HepG2 (cell line): Measurements from ENCODE around the gene NEU1. TPM values are rescaled to one million over a fixed set of nuclear protein-coding genes. Genes with fewer than 3 reads are reported as not detected.

ENCODE experiments used
- ATF1 ChIP-seq: IDR thresholded peaks from 2 replicates; pipeline ENCODE4 v1.6.1; 2016; ENCODE audit warnings: mild to moderate bottlenecking, control low read depth
- CBX5 ChIP-seq: sonication (generic); formaldehyde crosslinking; IDR thresholded peaks from 2 replicates; pipeline ENCODE4 v1.4.0; 2020; ENCODE audit warnings: missing genetic modification reagents, borderline replicate concordance
- CEBPB ChIP-seq: IDR thresholded peaks from 2 replicates; pipeline ENCODE4 v1.6.1; 2011; ENCODE audit warnings: low read depth, low read length, improper control_type of control experiment, borderline replicate concordance
- PAXIP1 ChIP-seq: sonication (generic); formaldehyde crosslinking; conservative IDR thresholded peaks from 2 replicates; pipeline ENCODE4 v1.4.0; 2020; ENCODE audit warnings: mild to moderate bottlenecking, missing genetic modification reagents, moderate library complexity
- PTBP1 ChIP-seq: fragments of 200-400 bp; formaldehyde crosslinking; IDR thresholded peaks from 2 replicates; pipeline ENCODE4 v1.6.1; 2018; ENCODE audit warnings: low read length, low read depth; ENCODE audit not compliant: poor library complexity, severe bottlenecking
- SAP130 ChIP-seq: IDR thresholded peaks from 2 replicates; pipeline ENCODE4 v1.6.1; 2016; ENCODE audit warnings: low read depth
- SOX13 ChIP-seq, 3 experiments: fragments of 450-650 bp in 1 of 3; sonication (generic) in 1 of 3; formaldehyde crosslinking in 1 of 3; IDR thresholded peaks in 2 of 3; conservative IDR thresholded peaks in 1 of 3; 2 replicates each; pipeline versions ENCODE4 v1.5.0 to v1.6.1; 2016 to 2020; ENCODE audit warnings: antibody characterized with exemption in 1 of 3, mild to moderate bottlenecking in 1 of 3, missing compliant biosample characterization in 1 of 3, missing genetic modification reagents in 1 of 3, moderate library complexity in 1 of 3
- TBX2 ChIP-seq: sonication (generic); formaldehyde crosslinking; IDR thresholded peaks from 2 replicates; pipeline ENCODE4 v1.5.0; 2020; ENCODE audit warnings: missing genetic modification reagents, mild to moderate bottlenecking, borderline replicate concordance
- TCF7L2 ChIP-seq: IDR thresholded peaks from 2 replicates; pipeline ENCODE4 v1.6.1; 2011; ENCODE audit warnings: mild to moderate bottlenecking, low read depth, low read length, moderate library complexity
- ZNF292 ChIP-seq: sonication (generic); formaldehyde crosslinking; IDR thresholded peaks from 2 replicates; pipeline ENCODE4 v1.8.1; 2022; ENCODE audit warnings: mild to moderate bottlenecking, low read depth, missing genetic modification reagents, borderline replicate concordance
- ZNF710 ChIP-seq: sonication (generic); formaldehyde crosslinking; IDR thresholded peaks from 2 replicates; pipeline ENCODE4 v1.5.0; 2020; ENCODE audit warnings: mild to moderate bottlenecking, missing genetic modification reagents, borderline replicate concordance
- ZNF770 ChIP-seq: sonication (generic); formaldehyde crosslinking; IDR thresholded peaks from 2 replicates; pipeline ENCODE4 v1.5.0; 2020; ENCODE audit warnings: mild to moderate bottlenecking, missing genetic modification reagents
- polyA plus RNA-seq, 8 experiments: library from polyadenylated mRNA; depleted of rRNA in 3 of 8; stranded (reverse) in 7 of 8; unstranded in 1 of 8; fragments of >200 nt; fragmentation: Illumina TruSeq in 4 of 8; extraction: Trizol in 4 of 8; gene quantifications; 2 replicates each; pipeline versions ENCODE4 v1.2.1 to v1.2.3, GENCODE V29; 2011 to 2016; ENCODE audit warnings: low read depth in 4 of 8, missing spikeins in 1 of 8, mixed read lengths in 1 of 8; ENCODE audit not compliant: insufficient read depth in 1 of 8
- total RNA-seq, 5 experiments: library from RNA; depleted of rRNA; stranded (reverse); fragments of >200 nt; fragmentation: Illumina TruSeq; extraction: Trizol; gene quantifications; 2 replicates each; pipeline ENCODE4 v1.2.3, GENCODE V29; 2016; ENCODE audit warnings: low read depth in 1 of 5
- TF ChIP-seq, protein P1 (sequence below): sonication (generic); formaldehyde crosslinking; IDR thresholded peaks from 2 replicates; pipeline ENCODE4 v1.4.0; 2020; ENCODE audit warnings: missing genetic modification reagents
- TF ChIP-seq, protein P2 (sequence below): sonication (generic); formaldehyde crosslinking; IDR thresholded peaks from 2 replicates; pipeline ENCODE4 v1.4.0; 2020; ENCODE audit warnings: missing genetic modification reagents, mild to moderate bottlenecking, borderline replicate concordance
- TF ChIP-seq, protein P3 (sequence below): sonication (generic); formaldehyde crosslinking; IDR thresholded peaks from 2 replicates; pipeline ENCODE4 v1.4.0; 2020; ENCODE audit warnings: missing genetic modification reagents

The NEU1 gene
- total and polyA plus RNA-seq, 2 of the 13 experiments (the other 11 are each of a cell fraction or from before 2014, with no cell fraction given) = 215 to 297 TPM

- TF ChIP-seq PAXIP1 (CRISPR knock-in tag) (peak; percentile 22; the same call in 1 of the 2 replicates), ZNF710 (CRISPR knock-in tag) (no peak), CEBPB (peak; percentile 95), TCF7L2 (no peak), ZNF292 (CRISPR knock-in tag) (peak; percentile 45; the same call in 1 of the 2 replicates), PTBP1 (peak; percentile 86), ZNF770 (CRISPR knock-in tag) (peak; percentile 77), SOX13 (IDR thresholded peaks at IDR 0.05) (no peak), SOX13 (CRISPR knock-in tag; conservative IDR thresholded peaks at IDR 0.05 in 1 of 2, IDR thresholded peaks at IDR 0.05 in 1 of 2) (peak in 1 of 2 experiments; percentile 41; a peak in 1 of 4 replicates), SAP130 (peak; percentile 40; the same call in 1 of the 2 replicates), CBX5 (0 out of 2 replicates have a peak, but pooled peaks have one; percentile 25), TBX2 (CRISPR knock-in tag) (peak; percentile 43; the same call in 1 of the 2 replicates), ATF1 (CRISPR knock-in tag) (no peak)
- TF ChIP-seq, protein P1, sequence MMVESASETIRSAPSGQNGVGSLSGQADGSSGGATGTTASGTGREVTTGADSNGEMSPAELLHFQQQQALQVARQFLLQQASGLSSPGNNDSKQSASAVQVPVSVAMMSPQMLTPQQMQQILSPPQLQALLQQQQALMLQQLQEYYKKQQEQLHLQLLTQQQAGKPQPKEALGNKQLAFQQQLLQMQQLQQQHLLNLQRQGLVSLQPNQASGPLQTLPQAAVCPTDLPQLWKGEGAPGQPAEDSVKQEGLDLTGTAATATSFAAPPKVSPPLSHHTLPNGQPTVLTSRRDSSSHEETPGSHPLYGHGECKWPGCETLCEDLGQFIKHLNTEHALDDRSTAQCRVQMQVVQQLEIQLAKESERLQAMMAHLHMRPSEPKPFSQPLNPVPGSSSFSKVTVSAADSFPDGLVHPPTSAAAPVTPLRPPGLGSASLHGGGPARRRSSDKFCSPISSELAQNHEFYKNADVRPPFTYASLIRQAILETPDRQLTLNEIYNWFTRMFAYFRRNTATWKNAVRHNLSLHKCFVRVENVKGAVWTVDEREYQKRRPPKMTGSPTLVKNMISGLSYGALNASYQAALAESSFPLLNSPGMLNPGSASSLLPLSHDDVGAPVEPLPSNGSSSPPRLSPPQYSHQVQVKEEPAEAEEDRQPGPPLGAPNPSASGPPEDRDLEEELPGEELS (CRISPR knock-in tag) = no peak
- TF ChIP-seq, protein P2, sequence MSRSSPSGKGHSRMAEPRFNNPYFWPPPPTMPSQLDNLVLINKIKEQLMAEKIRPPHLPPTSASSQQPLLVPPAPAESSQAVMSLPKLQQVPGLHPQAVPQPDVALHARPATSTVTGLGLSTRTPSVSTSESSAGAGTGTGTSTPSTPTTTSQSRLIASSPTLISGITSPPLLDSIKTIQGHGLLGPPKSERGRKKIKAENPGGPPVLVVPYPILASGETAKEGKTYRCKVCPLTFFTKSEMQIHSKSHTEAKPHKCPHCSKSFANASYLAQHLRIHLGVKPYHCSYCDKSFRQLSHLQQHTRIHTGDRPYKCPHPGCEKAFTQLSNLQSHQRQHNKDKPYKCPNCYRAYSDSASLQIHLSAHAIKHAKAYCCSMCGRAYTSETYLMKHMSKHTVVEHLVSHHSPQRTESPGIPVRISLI (CRISPR knock-in tag) = peak; percentile 97
- TF ChIP-seq, protein P3, sequence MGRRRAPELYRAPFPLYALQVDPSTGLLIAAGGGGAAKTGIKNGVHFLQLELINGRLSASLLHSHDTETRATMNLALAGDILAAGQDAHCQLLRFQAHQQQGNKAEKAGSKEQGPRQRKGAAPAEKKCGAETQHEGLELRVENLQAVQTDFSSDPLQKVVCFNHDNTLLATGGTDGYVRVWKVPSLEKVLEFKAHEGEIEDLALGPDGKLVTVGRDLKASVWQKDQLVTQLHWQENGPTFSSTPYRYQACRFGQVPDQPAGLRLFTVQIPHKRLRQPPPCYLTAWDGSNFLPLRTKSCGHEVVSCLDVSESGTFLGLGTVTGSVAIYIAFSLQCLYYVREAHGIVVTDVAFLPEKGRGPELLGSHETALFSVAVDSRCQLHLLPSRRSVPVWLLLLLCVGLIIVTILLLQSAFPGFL = no peak
Measured at GRCh38 chr6:31907158-31907813, 44.7 kb upstream of the NEU1 start (continued).
